Gastroesophageal sphincter (tissue), 4 donors: ENCODE measurements around the gene C1orf116. TPM values are rescaled to one million over a fixed set of nuclear protein-coding genes. Genes with fewer than 3 reads are reported as not detected.

ENCODE experiments used
- ATAC-seq: fragments of 150-250 bp; one replicate; pipeline ENCODE4 v1.9.1; 2016; ENCODE audit warnings: mild to moderate bottlenecking, moderate library complexity
- H3K27ac ChIP-seq, 4 donors: fragments of 200-600 bp; sonication (generic) in 3 of 4; 1 replicate in 3 of 4; 2 replicates in 1 of 4; pipeline ENCODE4 v1.5.1; 2016 to 2019
- H3K27me3 ChIP-seq: fragments of 200-600 bp; sonication (generic); one replicate; pipeline ENCODE4 v1.5.1; 2019
- H3K36me3 ChIP-seq, 2 donors: fragments of 200-600 bp; sonication (generic); one replicate each; pipeline ENCODE4 v1.5.1; 2019; ENCODE audit warnings: control low read depth in 1 of 2
- H3K4me1 ChIP-seq, 3 donors: fragments of 200-600 bp; sonication (generic); 1 replicate in 2 of 3; 2 replicates in 1 of 3; pipeline ENCODE4 v1.5.1; 2016 to 2019; ENCODE audit warnings: control low read depth in 2 of 3
- H3K4me3 ChIP-seq, 2 donors: fragments of 200-600 bp; sonication (generic); one replicate each; pipeline ENCODE4 v1.5.1; 2019; ENCODE audit warnings: mild to moderate bottlenecking in 1 of 2, moderate library complexity in 1 of 2
- H3K9me3 ChIP-seq, 3 donors: fragments of 200-600 bp; sonication (generic); one replicate each; pipeline ENCODE4 v1.5.1; 2017 to 2019; ENCODE audit warnings: control low read depth in 2 of 3
- EP300 ChIP-seq: sonication (generic); formaldehyde crosslinking; IDR thresholded peaks from one replicate; pipeline ENCODE4 v1.6.1; 2017; ENCODE audit warnings: antibody characterized with exemption, mild to moderate bottlenecking
- POLR2A ChIP-seq, 2 donors: fragments of 450-650 bp; IDR thresholded peaks; one replicate each; pipeline ENCODE4 v1.6.1; 2017; ENCODE audit warnings: antibody characterized with exemption in 2 of 2, mild to moderate bottlenecking in 2 of 2, moderate library complexity in 1 of 2
- POLR2AphosphoS5 ChIP-seq: sonication (generic); formaldehyde crosslinking; IDR thresholded peaks from one replicate; pipeline ENCODE4 v1.6.1; 2017; ENCODE audit warnings: antibody characterized with exemption
- WGBS, 2 donors: methylation state at CpG; one replicate each; pipeline ENCODE4 v1.1.5; 2018; ENCODE audit warnings: low coverage in 1 of 2; 5-methylcytosine and 5-hydroxymethylcytosine counted together
- total RNA-seq, 4 donors: library from RNA; depleted of rRNA; stranded (reverse); fragments of >200 nt; gene quantifications; one replicate each; pipeline ENCODE4 v1.1.0, GENCODE V29; 2016
- TF ChIP-seq, protein P1 (sequence below), 4 experiments: fragments of 200-600 bp in 2 of 4; fragments of 450-650 bp in 2 of 4; sonication (generic) in 1 of 4; IDR thresholded peaks; one replicate each; pipeline ENCODE4 v1.5.1; 2017 to 2019; ENCODE audit warnings: antibody characterized with exemption in 4 of 4, mild to moderate bottlenecking in 2 of 4, moderate library complexity in 2 of 4

Gene C1orf116
- total RNA-seq, 4 donors from 2014 or later: 0.19 to 3.7 (median 1.4) TPM; not detected in 1

DNA sequence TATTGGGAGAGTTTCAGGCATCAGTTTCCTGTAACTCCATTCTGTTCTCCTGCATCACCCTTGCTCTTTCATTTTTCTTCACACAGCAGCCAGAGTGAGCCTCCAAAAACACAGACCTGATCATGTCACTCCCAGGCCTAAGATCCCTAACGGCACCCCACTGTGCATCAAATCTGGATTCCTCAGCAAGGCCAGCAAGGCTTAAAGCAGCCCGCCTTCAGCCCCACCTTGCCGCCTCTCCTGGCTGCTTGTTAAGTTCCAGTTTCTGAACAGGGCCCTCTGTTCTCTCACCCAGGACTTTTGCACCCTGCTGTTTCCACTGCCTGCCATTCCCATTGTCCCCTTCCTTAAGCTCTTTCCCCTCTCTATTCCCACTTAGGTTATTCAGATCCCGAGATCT is 29.3 kb downstream of the C1orf116 start:
- H3K36me3 ChIP-seq: no peaks in the 10 kb centered on the region
- no peaks in the 10 kb centered on the region for H3K9me3 ChIP-seq
- TF ChIP-seq POLR2A (IDR thresholded peaks at IDR 0.05) (no peak), EP300 (no peak), POLR2AphosphoS5 (no peak)
- TF ChIP-seq, protein P1, sequence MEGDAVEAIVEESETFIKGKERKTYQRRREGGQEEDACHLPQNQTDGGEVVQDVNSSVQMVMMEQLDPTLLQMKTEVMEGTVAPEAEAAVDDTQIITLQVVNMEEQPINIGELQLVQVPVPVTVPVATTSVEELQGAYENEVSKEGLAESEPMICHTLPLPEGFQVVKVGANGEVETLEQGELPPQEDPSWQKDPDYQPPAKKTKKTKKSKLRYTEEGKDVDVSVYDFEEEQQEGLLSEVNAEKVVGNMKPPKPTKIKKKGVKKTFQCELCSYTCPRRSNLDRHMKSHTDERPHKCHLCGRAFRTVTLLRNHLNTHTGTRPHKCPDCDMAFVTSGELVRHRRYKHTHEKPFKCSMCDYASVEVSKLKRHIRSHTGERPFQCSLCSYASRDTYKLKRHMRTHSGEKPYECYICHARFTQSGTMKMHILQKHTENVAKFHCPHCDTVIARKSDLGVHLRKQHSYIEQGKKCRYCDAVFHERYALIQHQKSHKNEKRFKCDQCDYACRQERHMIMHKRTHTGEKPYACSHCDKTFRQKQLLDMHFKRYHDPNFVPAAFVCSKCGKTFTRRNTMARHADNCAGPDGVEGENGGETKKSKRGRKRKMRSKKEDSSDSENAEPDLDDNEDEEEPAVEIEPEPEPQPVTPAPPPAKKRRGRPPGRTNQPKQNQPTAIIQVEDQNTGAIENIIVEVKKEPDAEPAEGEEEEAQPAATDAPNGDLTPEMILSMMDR (IDR thresholded peaks at IDR 0.05): no peak
- no peaks in the 10 kb centered on the region for H3K27me3 ChIP-seq
- no peak for ATAC-seq
- no peak overlapping the region for H3K4me3 ChIP-seq
- no peaks in the 10 kb centered on the region for H3K4me1 ChIP-seq
- 65% methylated on average over 2 of the region's 4 CpGs; no CpG with 5 or more reads in 1 of the 2 donors for WGBS, 2 donors
- no peak overlapping the region for H3K27ac ChIP-seq

- Histone ChIP-seq H3K4me1 (no peaks in the 10 kb centered on the region), H3K27me3 (no peaks in the 10 kb centered on the region), H3K27ac (no peak overlapping the region), H3K36me3 (no peaks in the 10 kb centered on the region), H3K9me3 (no peaks in the 10 kb centered on the region), H3K4me3 (no peak overlapping the region)
- no peak for ATAC-seq
- TF ChIP-seq POLR2AphosphoS5 (no peak), POLR2A (IDR thresholded peaks at IDR 0.05) (no peak), EP300 (no peak)
- TF ChIP-seq, protein P1 (IDR thresholded peaks at IDR 0.05): no peak
- 57% methylated on average over 1 of the region's 1 CpG; no CpG with 5 or more reads in 1 of the 2 donors for WGBS, 2 donors
Measured at GRCh38 chr1:207002724-207003146, 29.8 kb downstream of the C1orf116 start.

- WGBS, 2 donors: 67 to 77% methylated on average over 1 to 4 of the region's 5 CpGs
- no peaks in the 10 kb centered on the region for H3K4me1 ChIP-seq
- no peak overlapping the region for H3K4me3 ChIP-seq
- H3K27me3 ChIP-seq: no peaks in the 10 kb centered on the region
- no peak for TF ChIP-seq POLR2A (IDR thresholded peaks at IDR 0.05)
- TF ChIP-seq POLR2AphosphoS5: no peak
- TF ChIP-seq, protein P1 (IDR thresholded peaks at IDR 0.05): no peak
- TF ChIP-seq EP300: no peak
- no peaks in the 10 kb centered on the region for H3K36me3 ChIP-seq
- ATAC-seq: no peak
- H3K9me3 ChIP-seq: no peaks in the 10 kb centered on the region
- no peak overlapping the region for H3K27ac ChIP-seq
Measured at GRCh38 chr1:207001492-207002245, 30.9 kb downstream of the C1orf116 start.

GRCh38 chr1:207000651-207001291 is 31.8 kb downstream of the C1orf116 start:
- no peak for ATAC-seq
- Histone ChIP-seq H3K4me3 (no peak overlapping the region), H3K9me3 (no peaks in the 10 kb centered on the region), H3K27ac (no peak overlapping the region), H3K36me3 (no peaks in the 10 kb centered on the region), H3K4me1 (no peaks in the 10 kb centered on the region), H3K27me3 (no peaks in the 10 kb centered on the region)
- TF ChIP-seq POLR2A (IDR thresholded peaks at IDR 0.05): no peak
- TF ChIP-seq, protein P1 (IDR thresholded peaks at IDR 0.05): no peak
- no peak for TF ChIP-seq EP300
- no peak for TF ChIP-seq POLR2AphosphoS5
- 60 to 84% methylated on average over 5 of the region's 5 CpGs for WGBS, 2 donors

DNA sequence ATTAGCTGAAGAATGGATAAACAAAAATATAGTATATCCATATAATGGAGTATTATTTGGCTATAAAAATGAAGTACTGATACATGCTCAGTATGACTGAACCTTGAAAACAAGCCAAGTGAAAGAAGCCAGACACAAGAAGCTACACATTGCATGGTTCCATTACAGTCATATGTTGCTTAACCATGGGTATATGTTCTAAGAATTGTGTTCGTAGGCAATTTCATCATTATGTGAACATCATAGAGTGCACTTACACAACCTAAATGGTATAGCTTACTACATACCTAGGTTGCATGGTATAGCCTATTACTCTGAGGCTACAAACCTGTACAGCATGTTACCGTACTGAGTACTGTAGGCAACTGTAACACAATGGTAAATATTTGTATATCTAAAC is 33.7 kb downstream of the C1orf116 start:
- Histone ChIP-seq H3K27me3 (peaks cover under 1% of the 10 kb centered on the region), H3K4me1 (no peaks in the 10 kb centered on the region), H3K36me3 (no peaks in the 10 kb centered on the region), H3K9me3 (no peaks in the 10 kb centered on the region), H3K27ac (no peak overlapping the region), H3K4me3 (no peak overlapping the region)
- 94% methylated on average over 2 of the region's 2 CpGs for WGBS, 2 donors
- TF ChIP-seq EP300: no peak
- no peak for ATAC-seq
